Activated T-helper 1 cell treated with Interleukin-2 at 50 U/mL for 16 hours (primary cell): ENCODE data around the gene LDAH.

Experiments
- DNase-seq: peaks from one replicate; pipeline ENCODE4 v3.0.0-alpha.2; 2020; ENCODE audit warnings: low read depth

LDAH gene

GRCh38 chr2:20635675-20636584 is 187.0 kb downstream of the LDAH start:
- no peak for DNase-seq

DNA sequence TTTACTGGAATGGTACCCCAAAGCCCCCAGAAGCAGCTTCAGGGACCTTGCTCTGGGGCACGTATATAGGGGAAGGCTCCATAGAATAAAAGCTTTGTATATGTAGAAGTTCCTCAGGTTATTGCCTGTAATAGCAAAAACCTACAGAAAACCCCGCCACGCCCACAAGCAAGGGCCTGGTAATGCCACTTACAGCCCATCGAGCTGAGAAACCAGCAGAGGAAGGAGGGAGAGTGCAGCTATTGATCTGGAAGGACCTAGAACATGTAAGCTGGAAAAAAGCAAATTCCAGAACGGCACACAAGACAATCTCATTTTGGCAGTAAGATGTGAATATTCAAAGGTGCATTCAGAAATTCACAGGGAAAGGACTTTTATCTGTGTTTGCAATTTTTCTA is 187.8 kb downstream of the LDAH start:
- DNase-seq = no peak

DNA sequence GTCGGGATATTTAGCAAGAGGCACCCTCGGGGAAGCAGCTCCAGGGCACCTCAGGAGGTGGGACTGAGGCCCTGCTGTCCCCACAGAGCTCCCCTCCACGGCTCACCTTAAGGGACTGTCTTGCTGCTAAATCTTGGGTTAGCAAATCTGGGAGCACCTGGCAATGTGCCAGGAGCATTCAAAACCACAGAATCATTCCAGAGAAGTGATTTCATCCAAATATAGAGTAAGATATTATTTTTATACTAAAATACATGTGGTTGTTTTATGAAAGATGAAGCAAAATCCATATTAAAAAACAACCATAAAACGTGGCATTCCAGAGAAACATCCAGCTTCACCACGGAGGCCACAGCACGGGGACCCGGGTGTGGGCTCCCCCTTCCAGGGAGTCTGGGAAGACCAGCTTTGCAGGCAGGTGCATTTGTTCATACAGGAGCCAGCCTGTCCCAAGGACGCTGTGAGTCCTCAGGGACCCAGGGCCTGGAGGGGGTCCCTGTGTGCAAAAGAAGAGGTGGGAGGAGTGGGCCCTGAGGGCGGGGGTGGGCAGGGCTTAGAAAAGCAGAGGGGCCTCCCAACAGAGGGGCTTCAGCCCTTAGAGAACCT is 188.3 kb downstream of the LDAH start:
- DNase-seq = no peak
